Left ventricle myocardium inferior (tissue), 1 donor: ENCODE measurements around the gene CSF3. TPM values are rescaled to one million over a fixed set of nuclear protein-coding genes. Genes with fewer than 3 reads are reported as not detected.

Experiments
- DNase-seq: peaks from one replicate; pipeline ENCODE4 v3.0.0-alpha.2; 2020
- H3K27ac ChIP-seq: fragments of 200-600 bp; replicated peaks from 2 replicates; pipeline ENCODE4 v1.8.0; 2021
- H3K27me3 ChIP-seq: fragments of 200-600 bp; 2 replicates; pipeline ENCODE4 v1.8.0; 2021; ENCODE audit warnings: low read depth
- H3K36me3 ChIP-seq: fragments of 200-600 bp; 2 replicates; pipeline ENCODE4 v1.8.0; 2021
- H3K4me1 ChIP-seq: fragments of 200-600 bp; 2 replicates; pipeline ENCODE4 v1.8.0; 2021
- H3K4me3 ChIP-seq: fragments of 200-600 bp; 2 replicates; pipeline ENCODE4 v1.8.0; 2021; ENCODE audit warnings: mild to moderate bottlenecking, moderate library complexity
- H3K9me3 ChIP-seq: fragments of 200-600 bp; replicated peaks from 2 replicates; pipeline ENCODE4 v1.8.0; 2021
- intact Hi-C: fragments of 100-400 bp; cut with micrococcal nuclease; formaldehyde crosslinking; loops from one replicate; pipeline ENCODE4 v1.11.0; 2022
- total RNA-seq: library from RNA; stranded (reverse); fragmentation: NEBNext Ultra II Directional; extraction: Animal tissue kit (Norgen Biotek cat#: 25700); gene quantifications from one replicate; pipeline ENCODE4 v1.2.1, GENCODE V29; 2021
- TF ChIP-seq, protein P1 (sequence below): fragments of 200-600 bp; IDR thresholded peaks from 2 replicates; pipeline ENCODE4 v1.8.0; 2021; ENCODE audit warnings: antibody characterized with exemption, mild to moderate bottlenecking, borderline replicate concordance
- donor health status: DM: no; HTN: yes; CAD: no; lungs with severe emphysema.

The CSF3 gene
- total RNA-seq, 1 donor from 2014 or later, result not detected

DNA sequence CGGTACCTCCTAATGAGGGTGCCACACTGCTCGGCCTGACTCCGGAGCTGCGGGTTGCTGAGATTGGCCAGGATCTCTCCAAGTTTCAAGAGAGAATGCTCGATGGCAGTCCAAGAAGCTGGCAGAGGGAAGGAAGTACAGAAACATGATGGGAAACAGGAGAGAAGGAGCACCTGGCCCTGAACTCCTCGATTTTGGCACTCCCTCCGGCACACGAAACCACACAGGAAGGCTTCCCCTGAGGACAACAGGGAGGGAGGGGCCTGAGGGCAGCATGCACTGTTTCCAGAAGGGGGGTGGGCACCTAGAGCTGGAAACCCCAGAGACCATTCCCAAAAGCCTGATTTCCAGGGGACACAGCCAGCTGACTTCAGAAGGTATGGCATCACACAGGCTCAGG lies 18.1 kb downstream of the CSF3 start:
- no peaks in the 10 kb centered on the region for H3K9me3 ChIP-seq

DNA sequence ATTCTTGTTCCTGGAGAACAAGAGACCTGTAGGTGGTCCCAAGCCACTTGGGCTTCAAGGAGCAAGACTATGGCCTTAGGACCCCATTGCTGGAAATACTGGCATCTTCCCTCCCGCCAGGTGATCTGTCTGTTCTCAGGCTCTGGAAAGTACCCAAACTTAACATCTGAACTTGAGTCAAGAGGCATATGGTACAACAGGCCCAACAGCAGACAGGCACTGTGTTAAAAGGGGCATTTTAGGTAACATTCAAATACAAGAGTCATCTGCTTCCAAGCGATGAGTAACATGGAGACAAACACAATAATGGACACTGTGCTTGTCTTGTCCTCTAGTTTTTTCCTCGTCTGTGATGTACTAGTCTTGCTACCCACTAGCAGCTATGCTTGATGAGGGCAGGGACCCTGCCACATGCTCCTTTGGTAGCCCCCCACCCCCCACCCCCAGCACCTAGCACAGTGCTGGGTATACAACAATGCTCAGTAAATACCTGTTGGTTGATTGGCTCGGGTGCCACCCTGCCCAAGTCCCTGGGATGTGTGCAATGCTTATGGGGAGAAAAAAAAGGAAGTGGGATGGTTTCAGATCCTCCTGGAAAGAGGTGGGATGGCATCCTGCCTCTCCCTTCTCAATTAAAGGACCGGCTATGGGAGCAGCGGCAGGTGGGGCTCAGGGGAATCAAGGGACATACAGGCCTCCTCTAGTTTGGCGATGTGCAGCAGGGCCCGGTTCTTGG lies 19.4 kb downstream of the CSF3 start:
- H3K27me3 ChIP-seq, result no peaks in the 10 kb centered on the region
- no peak overlapping the region for H3K27ac ChIP-seq
- H3K9me3 ChIP-seq, result no peaks in the 10 kb centered on the region
- peaks cover 50% of the 10 kb centered on the region for H3K4me1 ChIP-seq
- H3K4me3 ChIP-seq, result no peak overlapping the region
- DNase-seq, result no peak
- peaks cover 66% of the 10 kb centered on the region for H3K36me3 ChIP-seq
- intact Hi-C loops, result no loop called here
- TF ChIP-seq, protein P1, sequence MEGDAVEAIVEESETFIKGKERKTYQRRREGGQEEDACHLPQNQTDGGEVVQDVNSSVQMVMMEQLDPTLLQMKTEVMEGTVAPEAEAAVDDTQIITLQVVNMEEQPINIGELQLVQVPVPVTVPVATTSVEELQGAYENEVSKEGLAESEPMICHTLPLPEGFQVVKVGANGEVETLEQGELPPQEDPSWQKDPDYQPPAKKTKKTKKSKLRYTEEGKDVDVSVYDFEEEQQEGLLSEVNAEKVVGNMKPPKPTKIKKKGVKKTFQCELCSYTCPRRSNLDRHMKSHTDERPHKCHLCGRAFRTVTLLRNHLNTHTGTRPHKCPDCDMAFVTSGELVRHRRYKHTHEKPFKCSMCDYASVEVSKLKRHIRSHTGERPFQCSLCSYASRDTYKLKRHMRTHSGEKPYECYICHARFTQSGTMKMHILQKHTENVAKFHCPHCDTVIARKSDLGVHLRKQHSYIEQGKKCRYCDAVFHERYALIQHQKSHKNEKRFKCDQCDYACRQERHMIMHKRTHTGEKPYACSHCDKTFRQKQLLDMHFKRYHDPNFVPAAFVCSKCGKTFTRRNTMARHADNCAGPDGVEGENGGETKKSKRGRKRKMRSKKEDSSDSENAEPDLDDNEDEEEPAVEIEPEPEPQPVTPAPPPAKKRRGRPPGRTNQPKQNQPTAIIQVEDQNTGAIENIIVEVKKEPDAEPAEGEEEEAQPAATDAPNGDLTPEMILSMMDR, result no peak

More for the DNA sequence above, 18.1 kb downstream of the CSF3 start:
- H3K4me3 ChIP-seq, result no peak overlapping the region
- H3K36me3 ChIP-seq, result peaks cover 78% of the 10 kb centered on the region
- peaks cover 38% of the 10 kb centered on the region for H3K4me1 ChIP-seq
- intact Hi-C loops, result no loop called here
- H3K27ac ChIP-seq, result no peak overlapping the region
- TF ChIP-seq, protein P1, result no peak
- H3K27me3 ChIP-seq, result no peaks in the 10 kb centered on the region
- DNase-seq, result no peak

DNA sequence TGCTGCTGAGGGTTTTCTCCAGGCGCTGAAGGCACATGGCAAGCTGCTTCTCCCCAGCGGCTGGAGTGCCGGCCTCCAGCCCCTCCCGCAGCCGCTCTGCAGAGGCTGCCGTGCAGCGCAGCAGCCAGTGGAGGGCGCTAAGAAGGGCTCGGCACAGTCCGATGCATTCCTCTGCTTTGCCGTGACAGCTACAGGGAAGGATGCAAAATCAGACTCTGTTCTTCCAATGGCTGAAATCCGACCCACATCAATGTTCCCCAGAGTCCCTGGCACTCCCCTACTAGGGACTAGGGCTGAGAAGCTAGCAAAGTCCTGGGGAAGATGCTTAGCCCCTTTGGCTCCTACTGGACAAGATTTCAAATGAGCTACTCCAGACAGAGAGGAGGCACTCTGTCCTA lies 19.9 kb downstream of the CSF3 start:
- intact Hi-C loops, result no loop called here
- no peaks in the 10 kb centered on the region for H3K9me3 ChIP-seq
- TF ChIP-seq, protein P1, result peak; percentile 50
- no peak for DNase-seq
- H3K4me1 ChIP-seq, result peaks cover 50% of the 10 kb centered on the region
- H3K27me3 ChIP-seq, result no peaks in the 10 kb centered on the region
- no peak overlapping the region for H3K4me3 ChIP-seq
- H3K27ac ChIP-seq, result no peak overlapping the region
- peaks cover 60% of the 10 kb centered on the region for H3K36me3 ChIP-seq

DNA sequence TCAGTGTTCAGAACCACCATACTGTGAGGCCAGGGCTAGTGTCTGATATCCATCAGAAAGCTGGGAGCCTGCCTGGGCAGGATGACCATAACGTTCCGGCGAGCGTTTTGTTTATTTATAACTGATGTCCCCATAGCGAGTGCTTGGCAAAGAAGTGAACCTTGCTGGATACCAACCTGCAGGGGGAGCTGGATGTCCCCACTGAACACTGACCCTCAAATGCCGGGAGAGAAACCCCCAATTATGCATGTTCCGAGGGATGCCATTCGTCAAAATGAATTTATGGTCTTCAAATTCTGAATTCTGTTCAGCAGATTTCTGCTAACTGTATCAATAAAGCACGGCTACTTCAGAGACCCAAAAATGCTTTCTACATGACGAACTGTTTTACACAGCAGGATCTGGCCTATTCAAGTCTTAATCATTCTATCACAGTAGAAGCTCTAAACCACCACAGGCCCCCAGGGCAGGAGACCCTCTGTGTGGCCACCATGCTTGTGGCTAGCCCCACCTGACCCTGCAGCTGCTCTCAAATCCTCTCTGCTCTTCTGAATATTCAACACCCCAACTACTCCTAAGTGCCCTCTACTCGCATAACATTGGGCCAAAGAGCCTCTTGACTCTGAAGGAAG lies 23.8 kb downstream of the CSF3 start:
- H3K9me3 ChIP-seq, result no peaks in the 10 kb centered on the region
- intact Hi-C loops, result no loop called here
- peak overlapping the region; percentile 89 for H3K27ac ChIP-seq
- TF ChIP-seq, protein P1, result peak; percentile 83
- peak; percentile 71 for DNase-seq
- peaks cover 30% of the 10 kb centered on the region for H3K4me1 ChIP-seq
- H3K4me3 ChIP-seq, result peak overlapping the region; percentile 26
- peaks cover 37% of the 10 kb centered on the region for H3K36me3 ChIP-seq
- no peaks in the 10 kb centered on the region for H3K27me3 ChIP-seq

DNA sequence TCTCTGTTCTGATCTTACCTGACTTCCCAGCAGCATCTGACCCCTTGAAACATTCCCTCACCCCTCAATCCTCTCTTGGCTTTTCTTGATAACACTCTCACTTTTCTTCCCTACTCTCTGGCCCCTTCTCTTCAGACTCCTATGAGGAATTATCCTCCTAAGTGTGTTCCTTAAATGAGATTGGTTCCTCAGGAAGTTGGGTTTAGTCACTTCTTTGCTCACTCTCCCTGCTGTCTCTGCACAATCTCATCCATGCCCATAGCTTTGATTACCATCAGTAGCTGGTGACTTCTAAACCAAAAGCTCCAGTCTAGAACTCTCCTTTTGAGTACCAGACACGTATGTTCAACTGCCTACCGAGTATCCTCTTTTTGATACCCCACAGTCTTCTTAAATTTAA lies 26.0 kb downstream of the CSF3 start:
- DNase-seq, result no peak
- Histone ChIP-seq H3K4me3 (no peak overlapping the region), H3K4me1 (peaks cover 20% of the 10 kb centered on the region), H3K9me3 (no peaks in the 10 kb centered on the region), H3K36me3 (peaks cover 35% of the 10 kb centered on the region), H3K27ac (no peak overlapping the region), H3K27me3 (no peaks in the 10 kb centered on the region)
- intact Hi-C loops, result no loop called here
- TF ChIP-seq, protein P1, result no peak
